DLD1 (cell line): Measurements from ENCODE around the gene PRRG1.
"Not testable (repeated sequence)": the region's sequence is repeated elsewhere in the genome, so short reads cannot be mapped to it uniquely, and the experiment has no call there.

Experiments used
- in situ Hi-C: cut with HindIII; loops from 2 replicates; pipeline ENCODE4 v1.10.0; 2017; ENCODE audit warnings: low sequenced_read_pairs

Gene PRRG1

GRCh38 chrX:37462346-37462745 is 113.2 kb downstream of the PRRG1 start:
- in situ Hi-C loops, result no loop called here

- in situ Hi-C loops, result no loop called here
Observed at GRCh38 chrX:37468124-37468739, 119.1 kb downstream of the PRRG1 start.

- in situ Hi-C loops, result no loop called here
Observed at GRCh38 chrX:37470711-37471110, 121.5 kb downstream of the PRRG1 start.

- in situ Hi-C loops, result no loop called here
Observed at GRCh38 chrX:37472836-37473235, 123.7 kb downstream of the PRRG1 start.

- in situ Hi-C loops, result no loop called here
Observed at GRCh38 chrX:37474478-37474877, 125.3 kb downstream of the PRRG1 start.

- in situ Hi-C loops, result no loop called here
Observed at GRCh38 chrX:37476571-37477170, 127.5 kb downstream of the PRRG1 start.

GRCh38 chrX:37484335-37484734 is 135.2 kb downstream of the PRRG1 start:
- in situ Hi-C loops, result not testable (repeated sequence)

GRCh38 chrX:37485429-37485828 is 136.3 kb downstream of the PRRG1 start:
- in situ Hi-C loops, result no loop called here

- in situ Hi-C loops, result no loop called here
Observed at GRCh38 chrX:37487271-37487670, 138.1 kb downstream of the PRRG1 start.

GRCh38 chrX:37488323-37488722 is 139.2 kb downstream of the PRRG1 start:
- in situ Hi-C loops, result no loop called here

GRCh38 chrX:37491686-37492085 is 142.5 kb downstream of the PRRG1 start:
- in situ Hi-C loops, result no loop called here

- in situ Hi-C loops, result not testable (repeated sequence)
Observed at GRCh38 chrX:37495760-37496159, 146.6 kb downstream of the PRRG1 start.

- in situ Hi-C loops, result not testable (repeated sequence)
Observed at GRCh38 chrX:37497126-37497525, 148.0 kb downstream of the PRRG1 start.

- in situ Hi-C loops, result not testable (repeated sequence)
Observed at GRCh38 chrX:37498323-37498722, 149.2 kb downstream of the PRRG1 start.

- in situ Hi-C loops, result not testable (repeated sequence)
Observed at GRCh38 chrX:37499649-37500048, 150.5 kb downstream of the PRRG1 start.

GRCh38 chrX:37504991-37505390 is 155.8 kb downstream of the PRRG1 start:
- in situ Hi-C loops, result no loop called here
